A673 (cell line): ENCODE measurements around the gene ZEB1.

Source experiments
- CTCF ChIP-seq: fragments of 300-800, 200-600 bp; sonication (generic); conservative IDR thresholded peaks from 2 replicates; pipeline ENCODE4 v1.5.1; 2017; ENCODE audit warnings: low read depth, mild to moderate bottlenecking, antibody characterized with exemption, low read length, moderate library complexity, mixed read lengths
- EZH2 ChIP-seq: fragments of 200-600 bp; sonication (generic); IDR thresholded peaks from 2 replicates; pipeline ENCODE4 v1.6.1; 2017; ENCODE audit warnings: borderline replicate concordance, low read depth, mild to moderate bottlenecking, mixed read lengths, antibody characterized with exemption, low read length; ENCODE audit not compliant: poor library complexity, severe bottlenecking

- TF ChIP-seq EZH2 (no peak), CTCF (no peak)
These were observed 157.1 kb downstream of the ZEB1 start for GRCh38 chr10:31476088-31476487.
